Right lobe of liver (tissue), 4 donors: ENCODE measurements around the gene REXO4.

Source experiments
- CTCF ChIP-seq, 4 donors: fragments of 200-600 bp in 3 of 4; fragments of 450-650 bp in 1 of 4; IDR thresholded peaks; one replicate each; pipeline versions ENCODE4 v1.5.1 to v1.8.0; 2016 to 2022; ENCODE audit warnings: antibody characterized with exemption in 4 of 4, mild to moderate bottlenecking in 2 of 4
- POLR2A ChIP-seq: fragments of 450-650 bp; IDR thresholded peaks from one replicate; pipeline ENCODE4 v1.6.1; 2017; ENCODE audit warnings: antibody characterized with exemption, mild to moderate bottlenecking
- donor health status: DM: no; HTN: no; CAD: no.
- donor health status: DM: no; HTN: no; CAD: no.
- donor health status: DM: no; HTN: yes; CAD: no.

- TF ChIP-seq POLR2A, result no peak
- TF ChIP-seq CTCF (IDR thresholded peaks at IDR 0.05), result no peak
Observed at GRCh38 chr9:133430244-133430643, 12.4 kb upstream of the REXO4 start.
